RPMI8226 (cell line): ENCODE data around the gene HIC1.
"Not testable (repeated sequence)": the region's sequence is repeated elsewhere in the genome, so short reads cannot be mapped to it uniquely, and the experiment has no call there.

ENCODE experiments used
- DNase-seq: peaks from one replicate; pipeline ENCODE4 v3.0.0-alpha.2; 2015

The HIC1 gene, protein sequence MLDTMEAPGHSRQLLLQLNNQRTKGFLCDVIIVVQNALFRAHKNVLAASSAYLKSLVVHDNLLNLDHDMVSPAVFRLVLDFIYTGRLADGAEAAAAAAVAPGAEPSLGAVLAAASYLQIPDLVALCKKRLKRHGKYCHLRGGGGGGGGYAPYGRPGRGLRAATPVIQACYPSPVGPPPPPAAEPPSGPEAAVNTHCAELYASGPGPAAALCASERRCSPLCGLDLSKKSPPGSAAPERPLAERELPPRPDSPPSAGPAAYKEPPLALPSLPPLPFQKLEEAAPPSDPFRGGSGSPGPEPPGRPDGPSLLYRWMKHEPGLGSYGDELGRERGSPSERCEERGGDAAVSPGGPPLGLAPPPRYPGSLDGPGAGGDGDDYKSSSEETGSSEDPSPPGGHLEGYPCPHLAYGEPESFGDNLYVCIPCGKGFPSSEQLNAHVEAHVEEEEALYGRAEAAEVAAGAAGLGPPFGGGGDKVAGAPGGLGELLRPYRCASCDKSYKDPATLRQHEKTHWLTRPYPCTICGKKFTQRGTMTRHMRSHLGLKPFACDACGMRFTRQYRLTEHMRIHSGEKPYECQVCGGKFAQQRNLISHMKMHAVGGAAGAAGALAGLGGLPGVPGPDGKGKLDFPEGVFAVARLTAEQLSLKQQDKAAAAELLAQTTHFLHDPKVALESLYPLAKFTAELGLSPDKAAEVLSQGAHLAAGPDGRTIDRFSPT

DNA sequence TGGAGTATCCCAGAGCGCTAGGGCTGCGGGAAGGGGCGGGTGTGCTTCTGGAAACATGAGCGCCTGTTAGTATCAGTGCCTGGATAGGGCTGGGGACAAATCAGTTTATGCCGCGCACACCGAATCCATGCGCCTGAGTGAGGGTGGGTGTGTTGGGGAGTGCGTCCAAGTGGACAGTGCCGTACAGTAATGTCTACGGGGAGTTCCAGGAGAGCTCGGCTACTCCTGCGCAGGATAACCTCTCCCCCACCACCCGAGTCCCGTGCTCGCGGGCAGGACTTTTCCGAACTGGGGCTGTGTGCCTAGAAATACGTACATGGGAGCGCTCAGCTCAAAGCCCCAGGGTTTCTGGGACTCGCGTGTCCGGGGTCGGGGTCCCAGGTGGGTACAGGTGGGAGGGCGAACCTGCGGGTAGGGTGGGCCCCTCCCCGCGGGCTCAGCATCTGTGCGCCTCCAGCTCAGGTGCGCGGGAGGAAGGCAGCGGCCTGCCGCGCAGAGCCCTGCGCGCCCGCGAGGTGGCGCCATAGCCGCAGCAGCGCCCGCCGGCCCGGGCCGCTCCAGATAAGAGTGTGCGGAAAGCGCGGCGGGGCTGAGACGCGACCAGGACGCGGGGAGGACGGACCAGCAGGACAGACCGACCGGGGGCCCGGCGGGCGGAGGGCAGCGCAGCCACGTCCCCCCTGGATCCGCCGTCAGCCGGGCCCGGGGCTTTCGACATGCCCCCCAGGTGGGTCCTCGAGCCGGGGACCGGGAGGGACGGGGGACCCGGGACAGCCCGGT is at the start of gene HIC1:
HIC1 (plus strand) TSS at position 592 of the 780 bp plus-strand sequence. CDS start 1,588 bp downstream, outside the sequence.
- DNase-seq: peak; percentile 79

DNA sequence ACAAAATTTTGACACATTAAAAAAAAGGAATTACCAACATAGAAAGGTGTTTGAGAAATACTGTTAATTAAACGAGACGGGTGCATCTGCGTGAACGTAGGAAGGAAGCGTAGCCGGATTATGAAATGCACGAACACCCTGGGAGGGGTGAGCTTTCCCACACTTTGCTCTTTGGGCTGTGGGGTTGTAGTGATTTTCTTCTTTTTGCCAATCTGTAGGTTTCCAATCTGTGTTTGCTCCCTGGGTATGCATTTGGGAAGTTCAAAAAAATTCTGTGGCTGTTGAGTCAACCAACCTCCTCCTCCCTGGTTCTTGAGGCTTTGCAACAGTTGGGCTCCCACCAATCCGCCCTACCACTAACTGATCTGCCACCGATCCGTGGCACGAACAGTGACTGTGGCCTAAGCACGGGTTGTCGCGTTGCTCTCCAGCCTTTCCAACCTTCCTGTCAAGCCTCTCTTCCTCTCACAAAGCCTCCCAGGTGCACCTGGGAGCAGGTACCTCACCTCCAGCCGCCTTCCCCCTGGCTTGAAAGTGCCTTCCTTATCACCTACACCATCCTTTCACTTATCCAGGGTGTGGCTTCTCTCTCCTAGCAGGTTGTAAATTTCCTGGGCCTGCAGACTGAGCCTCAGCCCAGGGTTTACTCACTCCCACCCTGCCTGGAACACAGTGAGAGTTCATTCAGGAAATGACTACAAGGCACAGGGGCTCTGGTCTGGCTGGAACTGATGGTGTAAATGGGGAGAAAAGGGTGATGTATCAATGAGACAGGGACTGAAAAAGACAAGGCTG is 46.4 kb upstream of the HIC1 start:
- no peak for DNase-seq

DNA sequence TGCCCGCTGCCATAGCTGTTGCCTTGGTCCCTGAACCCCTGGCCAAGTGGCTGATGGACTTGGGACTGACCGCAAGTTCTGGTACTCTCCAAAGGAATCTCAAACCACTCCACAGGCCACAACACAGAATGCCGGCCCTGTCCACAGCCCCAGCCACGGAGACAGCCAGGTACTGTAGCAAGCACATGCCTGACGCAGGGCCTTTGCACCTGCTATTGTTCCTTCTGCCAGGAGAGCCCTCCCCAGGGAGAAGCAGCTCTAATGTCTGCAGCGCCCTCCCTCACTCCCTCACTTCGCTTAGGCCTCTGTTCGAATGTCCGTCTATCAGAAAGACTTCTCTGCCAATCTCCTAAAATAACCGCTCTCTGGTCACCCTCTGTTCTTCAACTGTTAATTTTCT is 45.2 kb upstream of the HIC1 start:
- DNase-seq: no peak

DNA sequence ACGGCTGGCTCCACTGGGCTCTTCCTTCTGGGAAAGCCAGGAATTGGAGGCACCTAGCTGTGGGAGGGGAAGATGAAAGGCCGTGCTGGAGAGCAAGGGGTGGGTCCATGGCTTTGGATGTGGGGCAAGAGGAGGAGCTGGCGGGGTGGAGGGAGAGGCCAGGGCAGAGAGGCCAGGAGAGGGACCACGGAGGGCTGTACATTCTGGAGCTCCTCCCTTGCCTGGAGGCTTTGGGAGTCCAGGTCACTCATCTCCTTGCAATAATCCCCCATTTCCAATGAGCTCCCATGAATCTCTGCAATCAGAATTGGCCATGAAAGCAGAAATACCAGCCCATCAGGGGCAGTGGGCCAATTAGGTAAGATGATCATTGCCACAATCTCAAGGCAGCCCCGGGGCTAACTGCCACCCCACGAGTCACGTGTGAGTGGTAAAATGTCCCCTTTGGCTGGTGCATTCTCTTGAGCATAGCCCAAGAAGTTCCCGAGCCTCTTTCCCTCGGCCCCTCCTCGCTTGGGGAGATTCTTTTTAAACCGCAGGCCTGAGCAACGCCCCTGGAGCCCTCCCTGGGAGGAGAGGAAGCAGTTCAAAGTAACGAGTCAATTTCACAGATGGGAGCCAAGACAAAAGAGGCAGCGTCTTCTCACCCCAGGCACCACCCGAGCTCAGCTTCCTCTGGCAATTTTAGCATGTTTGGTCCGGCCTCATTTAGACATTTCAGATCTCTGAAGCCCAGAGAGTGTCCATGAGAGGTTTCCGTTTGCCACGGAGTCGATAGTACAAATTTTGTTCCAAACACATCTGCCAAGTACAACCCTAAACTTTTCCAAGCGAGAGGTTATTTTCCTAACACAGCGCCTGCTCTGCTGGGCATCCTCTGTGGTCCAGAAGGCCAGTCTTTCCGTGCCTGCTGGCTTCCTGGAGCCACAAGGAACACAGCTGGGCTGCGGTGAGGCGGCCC is 43.2 kb upstream of the HIC1 start:
- peak; percentile 19 for DNase-seq

DNA sequence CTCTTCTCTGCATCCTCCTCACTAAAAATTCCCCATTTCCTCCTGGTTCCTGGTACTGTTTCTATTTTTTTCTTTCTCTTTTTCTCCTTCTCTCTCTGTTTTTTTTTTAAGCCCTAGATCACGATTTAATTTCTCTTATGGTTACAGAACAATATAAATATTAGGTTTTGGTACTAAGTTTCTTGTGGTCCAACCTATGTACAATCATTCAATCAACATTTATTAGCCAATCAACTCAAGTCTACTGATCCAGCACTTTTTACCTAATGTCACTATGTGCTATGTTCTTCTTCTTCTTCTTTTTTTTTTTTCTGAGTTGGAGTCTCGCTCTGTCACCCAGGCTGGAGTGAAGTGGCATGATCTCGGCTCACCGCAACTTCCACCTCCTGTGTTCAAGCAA is 42.4 kb upstream of the HIC1 start:
- no peak for DNase-seq

DNA sequence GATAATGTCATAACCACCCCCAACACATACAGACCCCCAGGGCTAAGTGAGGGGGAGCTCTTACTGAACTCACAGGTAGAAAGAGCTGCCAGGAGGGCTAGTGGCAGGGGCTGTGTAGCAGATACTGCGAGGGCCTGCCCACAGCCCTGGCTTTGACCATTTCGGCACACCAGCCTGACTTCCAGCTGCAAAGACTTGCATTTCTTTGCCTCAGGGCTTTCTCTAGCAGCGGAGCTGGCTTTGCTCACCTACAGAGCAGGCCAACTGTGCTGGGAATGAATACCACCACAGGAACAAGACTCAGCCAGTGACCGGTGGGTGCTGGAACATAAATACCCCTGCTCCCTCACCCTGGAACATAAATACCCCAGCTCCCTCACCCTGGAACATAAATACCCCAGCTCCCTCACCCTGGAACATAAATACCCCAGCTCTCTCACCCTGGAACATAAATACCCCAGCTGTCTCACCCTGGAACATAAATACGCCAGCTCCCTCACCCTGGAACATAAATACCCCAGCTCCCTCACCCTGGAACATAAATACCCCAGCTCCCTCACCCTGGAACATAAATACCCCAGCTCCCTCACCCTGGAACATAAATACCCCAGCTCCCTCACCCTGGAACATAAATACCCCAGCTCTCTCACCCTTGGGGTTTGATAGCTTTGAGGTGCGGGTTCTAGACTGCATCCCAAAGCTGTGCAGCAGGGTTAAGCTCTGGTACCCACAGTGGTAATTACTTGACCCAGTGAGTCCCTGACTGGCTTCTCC is 41.5 kb upstream of the HIC1 start:
- DNase-seq: not testable (repeated sequence)

DNA sequence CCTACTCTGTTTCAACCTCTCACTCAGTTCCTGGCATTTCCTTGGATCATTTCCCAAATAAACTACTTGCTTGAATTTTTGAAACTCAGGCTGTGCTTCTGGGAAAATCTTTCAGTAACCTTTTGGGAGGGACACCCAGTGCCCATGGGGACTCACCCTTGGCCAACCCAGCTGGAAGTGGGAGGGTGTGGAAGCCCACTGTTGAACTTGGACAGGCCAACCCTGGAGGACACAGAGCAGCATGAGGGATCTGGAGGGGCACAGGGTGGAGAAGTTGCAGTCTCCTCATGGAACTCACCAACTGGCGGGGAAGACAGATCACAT is 40.9 kb upstream of the HIC1 start:
- DNase-seq: no peak

DNA sequence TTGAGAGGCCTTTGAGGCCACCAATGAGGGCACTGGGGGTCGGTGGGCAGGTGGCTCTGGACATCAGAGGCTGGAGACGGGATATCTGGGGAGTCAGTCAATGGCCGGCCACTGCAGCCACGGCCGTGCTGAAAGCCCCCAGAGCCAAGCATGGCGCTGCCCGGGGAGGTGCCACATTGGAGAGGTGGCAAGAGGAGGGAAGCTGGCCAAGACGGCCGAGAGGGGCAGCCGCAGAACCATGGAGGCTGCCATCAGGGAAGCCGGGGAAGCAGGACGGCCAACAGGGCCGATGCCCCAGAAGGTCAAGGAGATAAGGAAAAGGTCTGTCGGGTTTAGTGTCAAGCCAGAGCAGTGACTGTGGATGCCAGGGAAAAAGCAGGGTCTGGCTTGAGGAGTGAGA is 39.6 kb upstream of the HIC1 start:
- no peak for DNase-seq

DNA sequence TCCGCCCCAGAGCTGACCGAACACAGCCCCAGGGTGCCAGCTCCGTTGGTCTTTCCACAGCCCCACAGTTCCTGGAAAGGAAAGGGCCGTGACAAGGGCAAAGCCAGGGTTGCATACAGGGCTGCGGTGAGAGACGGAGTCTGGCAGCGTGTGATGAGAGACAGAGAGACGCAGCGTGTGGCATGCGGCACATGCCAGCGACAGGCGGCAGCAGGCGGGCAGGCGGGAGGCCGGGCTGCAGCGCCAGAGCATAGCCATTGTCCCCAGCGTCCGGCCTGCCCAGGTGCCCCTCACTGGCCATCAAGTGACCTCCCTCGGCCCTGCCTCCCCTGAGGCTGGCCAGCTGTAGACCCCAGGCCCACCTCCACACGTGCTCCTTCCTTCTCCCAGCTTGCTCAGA is 38.4 kb upstream of the HIC1 start:
- DNase-seq: no peak

DNA sequence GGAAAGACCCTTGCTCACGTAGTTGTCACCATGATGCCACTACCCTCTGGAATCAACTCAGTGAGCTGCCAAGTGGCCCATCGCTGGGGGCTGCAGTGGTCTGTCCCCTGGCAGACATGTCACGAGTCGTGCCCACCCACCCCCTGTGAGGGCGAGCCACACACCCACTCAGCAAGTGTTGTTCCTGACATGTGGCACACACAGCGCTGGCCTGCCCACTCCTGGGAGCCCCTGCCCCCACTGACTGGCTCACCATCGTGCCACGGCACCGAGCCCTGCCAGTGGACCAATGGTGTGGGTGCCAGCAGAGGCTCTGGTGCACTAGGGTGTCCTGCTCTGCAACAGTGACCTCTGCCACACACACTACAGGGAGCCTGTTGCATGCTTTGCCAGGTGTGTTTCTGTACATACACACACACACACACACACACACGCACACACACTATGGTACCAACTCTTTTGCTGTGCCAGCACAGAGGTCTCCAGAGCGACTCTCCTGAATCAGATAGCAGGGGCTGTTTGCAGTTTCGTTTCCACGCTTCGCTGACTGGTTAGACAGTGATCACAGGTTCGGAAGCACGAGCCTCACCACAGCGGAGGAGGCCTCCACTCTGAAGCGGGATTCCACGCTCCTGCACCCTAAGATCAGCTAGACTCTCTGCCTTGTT is 37.5 kb upstream of the HIC1 start:
- peak; percentile 82 for DNase-seq

DNA sequence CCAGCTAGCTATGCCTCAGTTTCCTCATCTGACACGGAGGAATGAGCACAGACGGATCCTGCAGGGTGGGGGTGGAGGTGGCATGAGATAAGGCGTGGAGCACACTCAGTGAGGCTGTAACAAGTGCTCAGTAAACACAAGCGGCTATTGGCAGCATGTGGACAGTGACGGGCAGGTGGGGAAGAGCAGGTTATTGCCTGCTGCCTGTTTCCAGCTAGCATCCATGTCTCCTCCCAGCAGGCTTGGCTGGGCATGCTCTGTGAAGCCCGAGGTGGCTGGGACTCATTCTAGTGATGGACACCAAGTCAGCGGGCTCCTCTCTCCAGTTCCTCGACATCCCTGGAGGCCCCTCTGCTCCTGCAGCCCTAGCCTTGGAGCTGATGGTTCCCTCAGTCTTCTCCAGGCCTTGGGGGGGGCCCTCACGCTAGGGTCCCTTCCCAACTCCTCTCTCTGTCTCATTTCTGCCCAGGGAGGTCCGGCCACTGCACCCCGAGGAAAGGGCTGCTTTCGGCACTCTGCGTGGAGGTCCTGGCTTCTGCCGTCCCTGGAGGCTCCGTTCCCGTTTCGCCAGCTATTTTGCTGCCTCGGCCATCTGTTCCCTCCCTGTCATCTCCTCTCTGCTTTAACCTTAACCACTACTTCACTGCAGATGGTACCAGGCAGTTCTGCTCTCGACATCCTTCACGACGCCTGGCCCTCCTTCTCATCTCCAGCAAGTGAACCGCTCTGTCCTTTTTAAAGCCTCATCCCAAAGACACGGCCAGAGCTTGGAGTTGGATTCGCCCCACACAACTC is 36.0 kb upstream of the HIC1 start:
- no peak for DNase-seq

DNA sequence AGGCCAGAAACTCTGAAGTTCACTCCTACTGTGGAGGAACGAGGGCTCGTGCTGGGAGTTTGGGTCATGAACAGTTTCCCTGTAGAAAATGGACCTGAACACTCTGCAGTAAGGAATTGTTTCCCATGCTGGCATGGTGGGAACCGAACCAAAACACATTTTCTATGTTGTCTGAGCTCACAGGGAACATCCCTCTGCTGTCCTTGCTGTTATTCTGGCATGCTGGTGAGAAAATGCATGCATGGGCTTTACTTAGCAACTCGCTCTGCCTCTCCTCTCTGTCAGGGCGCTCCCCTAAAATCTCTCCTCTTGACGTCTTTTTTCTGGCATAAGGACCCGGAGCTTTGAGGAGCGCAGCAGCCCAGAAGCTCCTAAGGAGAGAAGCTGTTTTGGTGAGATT is 35.2 kb upstream of the HIC1 start:
- DNase-seq: no peak

DNA sequence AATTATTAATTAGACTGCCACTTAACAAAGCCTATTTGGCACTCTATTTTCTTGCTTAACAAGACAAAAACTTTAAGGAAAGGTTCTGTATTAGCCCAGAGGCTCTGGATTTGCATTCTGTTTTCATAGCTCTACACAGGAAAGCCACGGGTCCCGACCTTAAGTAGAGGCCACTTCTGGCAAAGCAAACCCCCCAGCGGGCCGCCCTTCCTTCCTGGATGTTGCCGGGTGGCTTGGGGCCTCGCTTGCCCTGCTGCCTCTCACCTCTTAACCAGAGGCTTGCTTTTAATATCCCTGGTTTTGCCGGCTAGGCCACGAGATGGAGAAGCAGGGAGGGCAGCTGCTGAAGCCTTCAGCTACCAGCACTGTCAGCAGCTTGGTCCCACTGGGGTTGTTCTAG is 34.2 kb upstream of the HIC1 start:
- DNase-seq: no peak

DNA sequence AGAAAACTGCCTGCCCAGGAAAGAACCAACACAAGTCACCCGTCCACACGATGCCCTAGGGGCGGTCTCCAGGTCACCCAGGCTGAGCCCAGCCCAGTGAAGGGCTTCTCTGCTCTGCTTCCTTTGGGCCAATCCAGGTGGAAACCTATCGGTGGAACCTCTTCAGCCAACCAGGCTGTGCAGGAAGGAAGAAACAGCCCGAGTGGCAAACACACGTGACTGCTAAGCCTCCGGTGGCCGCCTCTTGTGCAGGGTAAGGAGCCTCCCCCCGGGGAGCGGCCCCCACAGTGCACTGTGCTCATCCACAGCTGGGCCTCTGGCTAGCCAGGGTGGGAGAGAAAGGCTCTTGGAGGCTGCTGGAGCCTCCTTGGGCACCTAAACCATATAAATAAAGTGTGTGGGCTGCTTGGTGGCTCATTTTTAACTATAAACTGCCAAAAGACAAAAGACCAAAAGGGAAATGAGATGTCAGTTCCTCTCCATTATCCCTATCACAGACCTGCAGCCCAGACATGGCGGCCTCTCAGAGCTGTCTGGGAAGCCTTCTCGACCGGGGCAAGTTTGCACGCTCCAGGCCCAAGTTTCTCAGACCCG is 32.2 kb upstream of the HIC1 start:
- DNase-seq: no peak

DNA sequence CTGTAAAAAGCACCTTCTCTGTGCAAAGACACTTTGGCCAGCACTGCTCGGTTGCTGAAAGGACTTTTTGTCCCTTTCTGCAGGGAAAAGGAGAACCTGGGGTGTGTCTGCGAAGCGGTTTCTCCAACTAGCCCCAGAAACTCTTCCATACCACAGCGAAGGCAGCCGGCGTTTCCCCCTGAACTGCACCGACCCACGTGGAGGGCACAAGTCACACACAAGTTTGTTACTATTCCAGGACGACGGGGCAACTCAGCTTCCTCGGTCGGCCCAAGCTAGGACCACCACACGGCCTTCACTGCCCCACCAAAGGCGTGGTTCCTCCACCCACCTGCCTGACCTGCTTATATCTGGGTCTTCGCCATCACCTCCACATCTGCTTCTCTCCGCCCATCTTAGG is 31.6 kb upstream of the HIC1 start:
- DNase-seq: no peak

DNA sequence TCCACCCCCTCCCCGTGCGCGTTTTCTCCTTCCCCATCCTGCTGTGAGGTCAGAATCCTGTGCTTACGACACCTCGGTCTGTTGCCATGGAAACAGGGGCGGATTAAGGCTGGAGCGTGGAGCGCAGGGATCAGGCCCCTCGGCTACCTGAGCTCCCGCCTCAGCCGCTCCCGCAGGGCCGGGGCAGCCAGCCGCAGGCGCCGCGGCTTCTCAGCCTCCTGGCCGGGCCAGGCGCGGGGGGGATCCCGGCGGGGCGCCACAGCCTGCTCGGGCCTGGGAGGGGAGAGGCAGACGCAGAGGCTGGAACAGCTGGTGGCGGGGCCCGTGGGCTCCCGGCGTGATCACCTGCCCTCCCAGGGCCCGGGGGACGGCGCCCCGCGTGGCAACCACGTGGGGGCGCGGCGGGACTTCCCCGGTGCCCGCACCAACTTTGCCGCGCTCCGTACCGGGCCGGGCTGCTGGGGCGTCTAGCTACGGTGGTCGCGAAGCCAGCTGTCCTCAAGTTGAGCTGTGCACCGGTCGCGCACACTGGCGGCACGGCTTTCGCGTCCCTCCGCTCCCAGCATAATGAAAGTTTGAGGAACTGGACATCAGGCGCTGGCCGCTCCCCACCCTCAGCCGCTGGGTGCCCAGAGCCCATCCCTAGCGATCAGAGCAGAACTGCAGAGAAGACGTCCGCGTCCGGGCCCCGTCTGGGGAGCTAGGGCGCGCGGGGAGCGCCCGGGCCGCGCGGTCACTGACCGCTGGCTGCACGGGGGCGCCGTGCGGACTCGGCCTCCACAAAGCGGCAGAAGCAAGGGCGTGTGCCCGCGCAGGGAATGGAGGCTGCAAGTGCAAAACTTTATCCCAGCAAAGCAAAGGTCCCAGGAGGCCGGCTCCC is 31.0 kb upstream of the HIC1 start:
- DNase-seq: no peak

DNA sequence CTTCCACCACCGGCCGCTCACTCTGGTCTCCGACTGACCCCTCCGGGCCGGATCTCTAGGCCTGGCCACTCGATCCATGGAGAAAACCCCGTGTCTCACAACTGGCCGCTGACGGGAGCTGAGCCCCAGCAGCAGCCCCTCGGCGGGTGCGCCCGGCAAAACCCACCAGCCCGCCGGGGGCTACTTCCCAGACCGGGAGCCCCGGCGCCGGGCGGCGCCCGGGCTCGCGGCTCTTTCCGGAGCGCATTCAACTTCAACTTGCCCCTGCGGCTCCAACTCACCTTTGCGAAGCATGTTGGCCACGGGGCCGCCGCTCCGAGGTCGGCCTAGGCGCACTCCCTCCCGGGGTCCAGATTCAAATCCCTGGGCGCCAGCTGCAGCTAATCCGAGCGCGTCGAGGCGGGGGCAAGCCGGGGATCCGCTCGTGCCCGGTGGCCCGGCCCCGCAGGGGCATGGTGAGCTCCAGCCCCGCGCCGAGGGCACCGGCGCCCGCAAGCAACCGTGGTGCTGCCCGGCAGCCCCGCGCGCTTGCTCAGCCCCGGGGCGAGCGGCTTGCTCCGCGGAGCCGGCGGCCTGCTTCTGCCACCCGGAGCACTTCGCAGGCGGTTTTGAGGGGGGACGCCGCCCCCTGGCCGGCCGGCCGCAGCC is 30.2 kb upstream of the HIC1 start:
- no peak for DNase-seq
